Measurements from ENCODE around the gene IQGAP1.
"Not testable (repeated sequence)": the region's sequence is repeated elsewhere in the genome, so short reads cannot be mapped to it uniquely, and the experiment has no call there.

IQGAP1 gene

GRCh38 chr15:90400759-90401314, 12.8 kb downstream of the IQGAP1 start:
- H3K9me3 ChIP-seq (ENCODE audit: insufficient read depth, low read depth, low read length), result no peaks in the 10 kb centered on the region
- peaks cover 43% of the 10 kb centered on the region for H3K4me1 ChIP-seq (ENCODE audit: insufficient read depth, low read length)
- H3K4me3 ChIP-seq (ENCODE audit: low read length), result peak overlapping the region; percentile 39
- H3K27ac ChIP-seq (ENCODE audit: low read length), result peak overlapping the region; percentile 30
- H3K27me3 ChIP-seq (ENCODE audit: insufficient read depth, low read length), result no peaks in the 10 kb centered on the region
- no peaks in the 10 kb centered on the region for H3K36me3 ChIP-seq (ENCODE audit: insufficient read depth, low read depth, low read length)
- peak overlapping the region; percentile 50; the same call in 1 of the 2 replicates for H3K9ac ChIP-seq (ENCODE audit: low read depth, low read length)

DNA sequence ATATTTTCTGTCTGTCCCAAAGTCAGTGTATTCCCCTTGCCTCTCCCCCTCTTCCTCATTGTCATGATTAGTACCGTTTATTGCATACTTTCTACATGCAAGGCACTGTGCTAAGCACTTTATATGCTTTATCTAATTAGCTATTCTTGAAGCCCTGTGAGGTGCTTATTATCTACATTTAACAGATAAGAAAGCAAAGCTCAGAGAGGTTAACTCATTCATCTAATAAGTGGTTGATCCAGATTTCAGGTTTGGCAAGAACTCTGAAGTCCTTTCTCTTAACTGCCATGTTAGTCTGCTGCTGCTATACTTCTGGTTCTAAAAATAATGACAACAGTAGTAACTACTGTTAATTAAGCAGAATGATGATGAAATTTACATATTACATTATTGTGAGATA, 13.5 kb downstream of the IQGAP1 start:
- 0 out of 2 replicates have a peak overlapping the region, but pooled peaks have one; percentile 39 for H3K4me3 ChIP-seq (ENCODE audit: low read length)
- no peaks in the 10 kb centered on the region for H3K9me3 ChIP-seq (ENCODE audit: insufficient read depth, low read depth, low read length)
- no peak overlapping the region for H3K27ac ChIP-seq (ENCODE audit: low read length)
- H3K27me3 ChIP-seq (ENCODE audit: insufficient read depth, low read length), result no peaks in the 10 kb centered on the region
- H3K4me1 ChIP-seq (ENCODE audit: insufficient read depth, low read length), result peaks cover 45% of the 10 kb centered on the region
- no peaks in the 10 kb centered on the region for H3K36me3 ChIP-seq (ENCODE audit: insufficient read depth, low read depth, low read length)
- H3K9ac ChIP-seq (ENCODE audit: low read depth, low read length), result peak overlapping the region; percentile 50

DNA sequence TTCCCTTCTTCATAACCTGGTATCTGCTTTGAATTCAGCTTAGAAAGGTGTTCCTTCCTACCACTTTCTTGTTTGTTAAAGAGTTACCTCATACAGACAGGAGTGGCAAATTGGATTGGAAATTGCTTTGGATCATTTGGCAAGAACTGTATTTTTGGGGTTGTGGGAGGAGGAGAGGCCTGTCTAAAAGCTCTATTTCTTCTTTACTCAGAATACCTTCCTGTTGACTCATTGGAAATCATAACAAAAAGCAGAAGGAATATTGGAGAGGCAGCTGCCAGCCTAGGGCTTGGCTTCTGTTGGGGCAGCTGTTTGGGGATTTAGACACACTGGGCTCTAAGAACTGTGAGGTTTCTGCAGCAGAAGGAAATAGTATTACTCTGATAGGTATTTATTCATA, 14.2 kb downstream of the IQGAP1 start:
- H3K27me3 ChIP-seq (ENCODE audit: insufficient read depth, low read length), result no peaks in the 10 kb centered on the region
- peak overlapping the region; percentile 1; the same call in 1 of the 2 replicates for H3K9ac ChIP-seq (ENCODE audit: low read depth, low read length)
- peaks cover 52% of the 10 kb centered on the region for H3K4me1 ChIP-seq (ENCODE audit: insufficient read depth, low read length)
- no peaks in the 10 kb centered on the region for H3K36me3 ChIP-seq (ENCODE audit: insufficient read depth, low read depth, low read length)
- no peak overlapping the region for H3K27ac ChIP-seq (ENCODE audit: low read length)
- no peaks in the 10 kb centered on the region for H3K9me3 ChIP-seq (ENCODE audit: insufficient read depth, low read depth, low read length)
- no peak overlapping the region for H3K4me3 ChIP-seq (ENCODE audit: low read length)

DNA sequence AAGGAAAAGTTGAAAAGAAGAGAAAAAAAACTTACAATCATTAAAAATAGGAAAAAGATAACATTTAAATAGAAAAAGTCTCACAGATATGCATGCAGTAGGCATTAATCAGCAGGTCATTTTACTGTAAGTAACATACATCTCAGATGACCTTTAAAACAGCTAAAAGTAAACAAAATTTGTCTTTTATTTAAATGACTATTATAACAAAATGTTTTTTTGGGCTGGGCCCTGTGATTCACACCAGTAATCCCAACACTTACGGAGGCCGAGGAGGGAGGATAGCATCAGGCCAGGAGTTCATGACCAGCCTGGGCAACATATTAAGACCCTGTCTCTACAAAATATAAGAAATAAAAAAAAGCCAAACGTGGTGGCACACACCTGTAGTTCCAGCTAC, 14.7 kb downstream of the IQGAP1 start:
- H3K9ac ChIP-seq (ENCODE audit: low read depth, low read length), result no peak overlapping the region

DNA sequence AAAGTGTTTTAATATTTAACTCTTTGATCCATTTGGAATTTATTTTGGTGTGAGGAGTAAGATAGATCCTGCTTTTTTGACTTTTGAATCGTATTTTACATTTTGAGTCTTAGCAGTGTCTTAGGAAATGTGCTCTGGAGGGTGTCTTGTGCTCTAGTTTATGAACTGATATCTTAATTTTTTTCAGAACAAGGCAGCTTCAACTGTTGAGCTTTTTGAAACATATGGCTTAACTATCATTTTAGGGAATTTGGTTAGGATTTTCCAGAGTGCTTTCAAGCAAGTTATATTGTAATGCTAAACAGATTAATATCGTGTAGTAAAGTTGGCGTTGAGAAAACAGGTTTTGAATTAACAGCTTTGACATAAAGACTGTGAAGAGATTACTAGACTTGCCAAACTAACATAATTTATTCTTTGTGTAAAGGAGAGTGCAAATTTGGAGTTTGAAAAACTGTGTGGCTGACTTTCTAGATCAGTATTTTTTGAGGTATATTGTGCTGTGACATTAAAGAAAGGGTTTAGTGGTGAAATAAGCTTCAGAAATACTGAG, 17.1 kb downstream of the IQGAP1 start:
- no peaks in the 10 kb centered on the region for H3K36me3 ChIP-seq (ENCODE audit: insufficient read depth, low read depth, low read length)
- peaks cover 50% of the 10 kb centered on the region for H3K4me1 ChIP-seq (ENCODE audit: insufficient read depth, low read length)
- H3K9me3 ChIP-seq (ENCODE audit: insufficient read depth, low read depth, low read length), result no peaks in the 10 kb centered on the region
- no peak overlapping the region for H3K4me3 ChIP-seq (ENCODE audit: low read length)
- H3K27me3 ChIP-seq (ENCODE audit: insufficient read depth, low read length), result no peaks in the 10 kb centered on the region
- peak overlapping the region; percentile 29; the same call in 1 of the 2 replicates for H3K9ac ChIP-seq (ENCODE audit: low read depth, low read length)
- H3K27ac ChIP-seq (ENCODE audit: low read length), result no peak overlapping the region

More for the DNA sequence above, 14.7 kb downstream of the IQGAP1 start:
- H3K4me1 ChIP-seq (ENCODE audit: insufficient read depth, low read length), result peaks cover 58% of the 10 kb centered on the region
- no peak overlapping the region for H3K4me3 ChIP-seq (ENCODE audit: low read length)
- H3K27ac ChIP-seq (ENCODE audit: low read length), result no peak overlapping the region
- H3K9me3 ChIP-seq (ENCODE audit: insufficient read depth, low read depth, low read length), result no peaks in the 10 kb centered on the region
- no peaks in the 10 kb centered on the region for H3K36me3 ChIP-seq (ENCODE audit: insufficient read depth, low read depth, low read length)
- H3K27me3 ChIP-seq (ENCODE audit: insufficient read depth, low read length), result no peaks in the 10 kb centered on the region

DNA sequence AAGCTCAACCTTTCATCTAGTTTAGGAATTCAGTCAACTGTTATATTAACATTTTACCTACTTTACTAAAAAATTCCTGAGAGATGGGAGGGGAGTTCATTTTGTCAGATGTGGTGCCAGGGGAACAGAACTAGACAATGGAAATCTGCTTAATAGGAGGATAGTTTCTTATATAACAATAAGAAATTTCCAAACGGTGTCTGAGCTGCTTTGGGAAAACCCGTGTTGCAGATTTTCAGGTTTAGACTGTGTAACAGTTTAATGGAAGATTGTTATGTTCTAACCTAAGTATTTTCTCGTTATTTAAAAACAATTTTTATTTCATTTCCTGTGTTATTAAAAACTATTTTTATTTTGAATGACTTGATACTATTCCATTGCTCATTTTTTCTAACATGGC, 19.3 kb downstream of the IQGAP1 start:
- H3K36me3 ChIP-seq (ENCODE audit: insufficient read depth, low read depth, low read length), result no peaks in the 10 kb centered on the region
- no peaks in the 10 kb centered on the region for H3K9me3 ChIP-seq (ENCODE audit: insufficient read depth, low read depth, low read length)
- H3K4me1 ChIP-seq (ENCODE audit: insufficient read depth, low read length), result peaks cover 42% of the 10 kb centered on the region
- H3K9ac ChIP-seq (ENCODE audit: low read depth, low read length), result no peak overlapping the region
- no peak overlapping the region for H3K4me3 ChIP-seq (ENCODE audit: low read length)
- peak overlapping the region; percentile 51 for H3K27ac ChIP-seq (ENCODE audit: low read length)
- H3K27me3 ChIP-seq (ENCODE audit: insufficient read depth, low read length), result no peaks in the 10 kb centered on the region

DNA sequence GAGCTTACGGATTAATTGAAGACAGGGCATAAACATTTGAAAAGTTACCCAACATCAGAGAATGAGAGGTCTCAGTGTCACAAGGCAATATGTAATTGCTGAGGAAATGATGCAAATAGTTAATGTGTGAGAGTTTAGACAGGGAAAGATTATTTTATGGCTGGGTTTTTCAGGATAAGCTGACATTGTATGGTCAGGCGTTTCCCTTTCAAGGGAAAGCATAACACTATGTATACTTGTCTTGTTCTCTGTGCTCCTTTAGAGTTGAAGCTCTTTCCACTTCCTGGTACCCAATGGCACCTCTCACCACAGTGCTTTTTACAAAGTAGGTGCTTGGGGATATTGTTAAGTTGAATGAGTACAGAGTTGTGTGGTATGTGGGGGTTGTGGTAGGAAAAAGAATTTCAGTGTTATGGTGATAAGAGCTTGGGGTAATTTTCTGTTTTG, 19.9 kb downstream of the IQGAP1 start:
- no peaks in the 10 kb centered on the region for H3K36me3 ChIP-seq (ENCODE audit: insufficient read depth, low read depth, low read length)
- no peaks in the 10 kb centered on the region for H3K9me3 ChIP-seq (ENCODE audit: insufficient read depth, low read depth, low read length)
- no peak overlapping the region for H3K4me3 ChIP-seq (ENCODE audit: low read length)
- peak overlapping the region; percentile 51 for H3K27ac ChIP-seq (ENCODE audit: low read length)
- H3K4me1 ChIP-seq (ENCODE audit: insufficient read depth, low read length), result peaks cover 45% of the 10 kb centered on the region
- H3K9ac ChIP-seq (ENCODE audit: low read depth, low read length), result no peak overlapping the region
- no peaks in the 10 kb centered on the region for H3K27me3 ChIP-seq (ENCODE audit: insufficient read depth, low read length)

DNA sequence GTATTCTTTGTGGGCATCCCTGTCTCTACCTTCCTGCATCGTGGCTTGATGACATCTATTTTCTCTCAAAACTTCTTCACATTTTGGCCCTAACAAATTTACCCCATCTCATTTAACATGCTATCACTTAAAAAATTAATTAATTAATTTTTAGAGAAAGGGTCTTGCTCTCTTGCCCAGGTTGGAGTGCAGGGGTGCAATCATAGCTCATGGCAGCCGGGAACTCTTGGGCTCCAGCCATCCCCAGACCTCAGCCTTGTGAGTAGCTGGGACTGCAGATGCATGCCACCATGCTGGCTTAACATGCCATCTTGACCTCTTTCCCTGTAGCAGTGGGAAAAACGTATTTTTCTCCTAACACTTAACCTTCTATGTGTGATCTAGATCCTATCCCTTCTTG, 20.6 kb downstream of the IQGAP1 start:
- no peak overlapping the region for H3K9ac ChIP-seq (ENCODE audit: low read depth, low read length)
- H3K36me3 ChIP-seq (ENCODE audit: insufficient read depth, low read depth, low read length), result no peaks in the 10 kb centered on the region
- no peak overlapping the region for H3K27ac ChIP-seq (ENCODE audit: low read length)
- H3K4me3 ChIP-seq (ENCODE audit: low read length), result no peak overlapping the region
- H3K9me3 ChIP-seq (ENCODE audit: insufficient read depth, low read depth, low read length), result no peaks in the 10 kb centered on the region
- peaks cover 52% of the 10 kb centered on the region for H3K4me1 ChIP-seq (ENCODE audit: insufficient read depth, low read length)
- no peaks in the 10 kb centered on the region for H3K27me3 ChIP-seq (ENCODE audit: insufficient read depth, low read length)

DNA sequence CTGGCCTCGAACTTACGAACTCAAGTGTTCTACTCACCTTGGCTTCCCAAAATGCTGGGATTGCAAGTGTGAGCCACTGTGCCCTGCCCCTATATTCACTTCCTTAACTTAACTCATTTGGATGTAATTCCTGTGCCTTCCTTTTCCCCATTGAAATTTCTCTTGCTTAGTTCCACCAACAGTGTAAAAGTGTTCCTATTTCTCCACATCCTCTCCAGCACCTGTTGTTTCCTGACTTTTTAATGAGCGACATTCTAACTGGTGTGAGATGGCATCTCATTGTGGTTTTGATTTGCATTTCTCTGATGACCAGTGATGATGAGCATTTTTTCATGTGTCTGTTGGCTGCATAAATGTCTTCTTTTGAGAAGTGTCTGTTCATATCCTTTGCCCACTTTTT, 21.5 kb downstream of the IQGAP1 start:
- H3K27ac ChIP-seq (ENCODE audit: low read length); H3K27me3 ChIP-seq (ENCODE audit: insufficient read depth, low read length); H3K9ac ChIP-seq (ENCODE audit: low read depth, low read length); H3K36me3 ChIP-seq (ENCODE audit: insufficient read depth, low read depth, low read length); H3K9me3 ChIP-seq (ENCODE audit: insufficient read depth, low read depth, low read length); H3K4me3 ChIP-seq (ENCODE audit: low read length): not testable (repeated sequence)
- peaks cover 60% of the 10 kb centered on the region for H3K4me1 ChIP-seq (ENCODE audit: insufficient read depth, low read length)

GRCh38 chr15:90410316-90410715, 22.3 kb downstream of the IQGAP1 start:
- H3K36me3 ChIP-seq (ENCODE audit: insufficient read depth, low read depth, low read length); H3K9me3 ChIP-seq (ENCODE audit: insufficient read depth, low read depth, low read length); H3K9ac ChIP-seq (ENCODE audit: low read depth, low read length); H3K27ac ChIP-seq (ENCODE audit: low read length); H3K27me3 ChIP-seq (ENCODE audit: insufficient read depth, low read length); H3K4me3 ChIP-seq (ENCODE audit: low read length): not testable (repeated sequence)
- H3K4me1 ChIP-seq (ENCODE audit: insufficient read depth, low read length), result peaks cover 59% of the 10 kb centered on the region

GRCh38 chr15:90411176-90411575, 23.1 kb downstream of the IQGAP1 start:
- no peaks in the 10 kb centered on the region for H3K36me3 ChIP-seq (ENCODE audit: insufficient read depth, low read depth, low read length)
- H3K9ac ChIP-seq (ENCODE audit: low read depth, low read length), result no peak overlapping the region
- no peaks in the 10 kb centered on the region for H3K9me3 ChIP-seq (ENCODE audit: insufficient read depth, low read depth, low read length)
- H3K4me3 ChIP-seq (ENCODE audit: low read length), result no peak overlapping the region
- peaks cover 54% of the 10 kb centered on the region for H3K4me1 ChIP-seq (ENCODE audit: insufficient read depth, low read length)
- no peak overlapping the region for H3K27ac ChIP-seq (ENCODE audit: low read length)
- no peaks in the 10 kb centered on the region for H3K27me3 ChIP-seq (ENCODE audit: insufficient read depth, low read length)

GRCh38 chr15:90412356-90413194, 24.5 kb downstream of the IQGAP1 start:
- H3K36me3 ChIP-seq (ENCODE audit: insufficient read depth, low read depth, low read length), result no peaks in the 10 kb centered on the region
- H3K9me3 ChIP-seq (ENCODE audit: insufficient read depth, low read depth, low read length), result no peaks in the 10 kb centered on the region
- H3K4me1 ChIP-seq (ENCODE audit: insufficient read depth, low read length), result peaks cover 43% of the 10 kb centered on the region
- peak overlapping the region; percentile 35; the same call in 1 of the 2 replicates for H3K9ac ChIP-seq (ENCODE audit: low read depth, low read length)
- H3K27me3 ChIP-seq (ENCODE audit: insufficient read depth, low read length), result no peaks in the 10 kb centered on the region
- peak overlapping the region; percentile 12 for H3K27ac ChIP-seq (ENCODE audit: low read length)
- H3K4me3 ChIP-seq (ENCODE audit: low read length), result peak overlapping the region; percentile 38
